Astrocyte of the hippocampus (primary cell): ENCODE results near the gene ABLIM2.
A peak's percentile ranks its signal among the peaks of the same experiment; 100 is the strongest.

Experiments used
- DNase-seq: peaks from one replicate; pipeline ENCODE4 v3.0.0; 2011; ENCODE audit warnings: low read depth, low spot score

Gene ABLIM2

GRCh38 chr4:8084712-8085490 is 73.7 kb downstream of the ABLIM2 start:
- no peak for DNase-seq

GRCh38 chr4:8084031-8084660 is 74.5 kb downstream of the ABLIM2 start:
- no peak for DNase-seq

- no peak for DNase-seq
These were observed 75.4 kb downstream of the ABLIM2 start for GRCh38 chr4:8083086-8083825.

GRCh38 chr4:8082517-8083055 is 76.0 kb downstream of the ABLIM2 start:
- peak; percentile 36 for DNase-seq

DNA sequence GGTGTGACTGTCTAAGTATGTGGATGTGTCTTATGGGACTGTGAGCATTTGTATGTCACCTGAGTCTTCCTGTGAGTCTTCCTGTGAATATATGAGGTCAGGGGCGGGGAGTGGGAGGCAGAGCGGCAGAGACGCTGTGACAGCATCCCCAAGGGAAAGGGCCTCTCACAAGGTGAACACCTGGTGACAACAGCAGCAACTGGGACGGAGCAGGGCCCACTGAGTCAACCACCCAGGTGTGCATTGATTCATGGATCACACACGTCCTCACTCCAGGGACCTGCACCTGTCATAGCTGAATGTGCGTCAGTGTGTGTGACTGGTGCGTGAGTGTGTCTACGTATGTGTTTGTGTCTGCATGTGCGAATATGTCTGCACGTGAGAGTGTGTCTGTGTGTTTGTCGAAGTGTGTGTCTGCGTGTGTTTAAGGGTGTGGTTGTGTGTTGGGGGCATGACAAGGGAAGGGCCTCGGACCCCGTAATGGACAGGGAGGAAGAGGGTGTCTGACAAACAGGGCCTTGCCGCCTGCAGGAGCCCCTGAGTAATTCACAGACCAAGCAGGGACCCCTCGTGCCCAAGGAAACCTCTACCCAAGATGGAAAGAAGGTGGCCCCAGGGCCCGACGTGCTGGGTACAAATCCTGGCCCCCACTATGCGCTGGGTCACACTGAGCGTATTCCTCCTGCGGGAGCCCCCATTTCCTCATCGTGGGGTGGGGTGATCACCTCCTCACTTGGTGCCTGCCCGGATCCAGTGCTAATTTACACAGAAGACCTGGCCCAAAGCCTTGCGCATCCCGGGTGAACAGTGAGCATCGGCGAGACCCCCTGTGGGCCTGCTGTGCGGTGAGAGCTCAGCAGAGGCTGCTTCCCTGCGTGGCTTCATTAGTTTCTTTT is 76.7 kb downstream of the ABLIM2 start:
- DNase-seq = no peak

- no peak for DNase-seq
These were observed 77.4 kb downstream of the ABLIM2 start for GRCh38 chr4:8081171-8081570.

- DNase-seq = no peak
These were observed 77.9 kb downstream of the ABLIM2 start for GRCh38 chr4:8080754-8081065.

- no peak for DNase-seq
These were observed 78.5 kb downstream of the ABLIM2 start for GRCh38 chr4:8079916-8080753.

DNA sequence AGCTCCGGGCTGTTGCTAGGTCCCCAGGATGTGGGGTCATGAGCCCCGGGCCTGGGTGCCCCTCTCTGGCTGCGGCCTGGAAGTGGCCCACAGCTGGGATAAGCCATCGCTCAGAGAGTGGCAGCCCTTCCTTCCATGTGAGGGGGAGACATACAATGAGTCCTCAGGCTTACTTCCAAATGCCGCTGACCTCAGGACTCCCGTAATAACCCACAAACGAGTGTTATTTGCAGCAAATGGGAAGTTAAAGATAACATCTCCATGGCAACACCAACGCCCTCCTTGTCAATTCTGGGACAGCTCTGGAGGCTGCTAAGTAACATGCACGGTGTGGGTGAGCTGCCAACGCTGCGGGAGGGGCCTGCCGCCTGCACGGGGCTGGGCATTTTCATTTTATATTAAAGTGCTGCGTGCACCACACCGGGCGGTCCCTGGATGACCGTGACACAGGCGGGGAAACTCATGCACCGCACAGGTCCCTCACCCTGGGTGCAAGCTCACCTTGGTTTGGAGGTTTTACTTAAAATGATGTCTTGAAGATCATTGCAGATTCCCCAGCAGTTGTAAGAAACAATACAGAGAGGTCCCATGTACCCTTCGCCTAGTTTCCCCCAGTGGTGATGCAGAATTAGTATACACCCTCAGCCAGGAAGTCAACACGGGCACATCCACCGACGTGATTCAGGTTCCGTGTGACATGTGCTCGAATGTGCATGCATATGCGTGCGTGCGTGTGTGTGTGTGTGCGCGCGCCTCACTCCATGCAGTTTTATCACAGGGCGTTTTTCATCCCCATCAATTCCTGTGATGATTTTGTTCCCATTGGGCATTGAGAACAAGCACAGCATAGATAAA is 79.4 kb downstream of the ABLIM2 start:
- peak; percentile 54 for DNase-seq

DNA sequence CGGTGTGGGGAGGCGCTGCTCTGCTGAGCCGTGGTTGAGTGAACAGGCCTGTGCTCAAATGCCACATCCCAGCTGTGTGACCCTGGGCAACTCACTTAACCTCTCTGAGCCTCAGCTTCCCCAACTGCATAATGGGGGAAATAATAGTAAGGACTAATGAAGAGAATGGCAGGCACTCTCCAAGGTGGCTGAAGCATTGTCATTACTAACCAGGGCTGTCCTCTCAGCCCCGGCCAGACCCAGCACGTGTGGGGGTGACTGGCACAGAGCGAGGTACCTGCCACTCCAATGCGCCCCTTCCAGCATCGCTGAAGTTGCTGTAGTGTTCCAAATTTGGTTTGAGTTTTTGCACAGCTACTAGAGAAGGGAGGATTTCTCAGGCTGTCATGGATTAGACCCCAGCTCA is 80.0 kb downstream of the ABLIM2 start:
- DNase-seq = no peak

DNA sequence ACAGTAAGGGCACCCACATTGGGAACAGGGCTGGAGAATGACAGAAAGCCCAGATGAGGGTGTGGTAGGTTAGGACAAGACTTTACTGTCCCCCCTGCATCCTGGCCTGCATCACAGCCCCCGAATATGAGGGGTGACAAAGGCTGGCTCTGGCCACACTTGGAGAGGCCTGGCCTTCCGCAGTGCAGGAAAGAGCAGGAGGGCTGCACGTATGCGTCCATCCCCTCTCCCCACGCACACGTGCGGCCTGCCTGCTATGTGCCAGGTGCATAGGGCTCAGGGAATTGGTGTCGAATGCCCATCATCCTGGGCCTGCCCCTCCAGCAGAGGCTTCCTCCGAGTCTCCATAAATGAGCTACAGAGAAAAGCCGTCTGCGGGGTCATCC is 80.5 kb downstream of the ABLIM2 start:
- no peak for DNase-seq

- DNase-seq = no peak
These were observed 81.2 kb downstream of the ABLIM2 start for GRCh38 chr4:8077181-8078108.

GRCh38 chr4:8076023-8076422 is 82.6 kb downstream of the ABLIM2 start:
- DNase-seq = no peak

- no peak for DNase-seq
These were observed 85.3 kb downstream of the ABLIM2 start for GRCh38 chr4:8073206-8073863.

GRCh38 chr4:8072235-8072968 is 86.2 kb downstream of the ABLIM2 start:
- DNase-seq = no peak

DNA sequence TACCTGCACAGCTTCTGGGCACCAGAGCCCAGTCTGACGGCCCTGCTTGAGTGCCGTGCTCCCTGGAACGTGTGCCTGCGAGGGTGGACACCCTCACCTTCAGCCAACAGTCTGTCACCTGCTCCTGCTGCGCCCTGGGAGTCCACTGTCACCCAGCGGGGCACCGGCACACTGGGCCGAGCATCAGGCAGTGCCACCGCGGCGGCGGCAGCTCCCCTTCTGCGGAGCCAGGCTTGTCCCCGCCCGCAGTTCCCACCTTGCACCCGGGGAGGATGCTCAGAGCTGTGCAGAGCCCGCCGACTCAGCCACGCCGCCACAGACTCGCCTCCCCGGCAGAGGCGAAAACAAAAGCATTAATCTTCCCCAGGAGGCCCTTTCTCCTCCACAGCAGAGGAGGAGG is 86.8 kb downstream of the ABLIM2 start:
- no peak for DNase-seq
